ENCODE data around the gene AKAP13. TPM values are rescaled to one million over a fixed set of nuclear protein-coding genes. Genes with fewer than 3 reads are reported as not detected.

The AKAP13 gene
- total RNA-seq, 4 donors from 2014 or later = 57.3 to 178 (median 81.5) TPM

DNA sequence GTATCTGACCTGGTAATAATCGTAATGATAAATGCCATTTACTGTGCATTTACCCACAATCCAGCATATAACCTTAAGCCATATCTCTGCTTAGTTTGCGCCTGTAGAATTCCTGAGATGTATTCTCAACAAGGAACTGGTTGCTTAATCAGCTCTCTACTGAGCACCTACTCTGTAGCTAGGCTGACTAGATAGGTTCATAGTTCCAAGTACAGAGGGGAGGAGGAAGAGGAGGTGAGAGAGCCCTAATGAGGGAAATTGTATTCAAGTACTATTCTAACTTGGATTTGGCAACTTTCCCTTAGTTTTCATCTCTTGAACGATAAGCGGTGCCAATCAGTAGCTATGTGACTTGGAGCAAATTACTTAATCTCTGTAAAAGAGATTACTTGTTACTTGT is 5.6 kb upstream of the AKAP13 start:
- no peaks in the 10 kb centered on the region for H3K27me3 ChIP-seq
- TF ChIP-seq, protein P1, sequence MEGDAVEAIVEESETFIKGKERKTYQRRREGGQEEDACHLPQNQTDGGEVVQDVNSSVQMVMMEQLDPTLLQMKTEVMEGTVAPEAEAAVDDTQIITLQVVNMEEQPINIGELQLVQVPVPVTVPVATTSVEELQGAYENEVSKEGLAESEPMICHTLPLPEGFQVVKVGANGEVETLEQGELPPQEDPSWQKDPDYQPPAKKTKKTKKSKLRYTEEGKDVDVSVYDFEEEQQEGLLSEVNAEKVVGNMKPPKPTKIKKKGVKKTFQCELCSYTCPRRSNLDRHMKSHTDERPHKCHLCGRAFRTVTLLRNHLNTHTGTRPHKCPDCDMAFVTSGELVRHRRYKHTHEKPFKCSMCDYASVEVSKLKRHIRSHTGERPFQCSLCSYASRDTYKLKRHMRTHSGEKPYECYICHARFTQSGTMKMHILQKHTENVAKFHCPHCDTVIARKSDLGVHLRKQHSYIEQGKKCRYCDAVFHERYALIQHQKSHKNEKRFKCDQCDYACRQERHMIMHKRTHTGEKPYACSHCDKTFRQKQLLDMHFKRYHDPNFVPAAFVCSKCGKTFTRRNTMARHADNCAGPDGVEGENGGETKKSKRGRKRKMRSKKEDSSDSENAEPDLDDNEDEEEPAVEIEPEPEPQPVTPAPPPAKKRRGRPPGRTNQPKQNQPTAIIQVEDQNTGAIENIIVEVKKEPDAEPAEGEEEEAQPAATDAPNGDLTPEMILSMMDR (IDR thresholded peaks at IDR 0.05) = no peak
- TF ChIP-seq POLR2A (IDR thresholded peaks at IDR 0.05) = no peak
- no peak overlapping the region for H3K4me3 ChIP-seq
- H3K4me1 ChIP-seq = peaks cover 0 to 11% (median 0%) of the 10 kb centered on the region in 3 donors
- H3K36me3 ChIP-seq = no peaks in the 10 kb centered on the region
- H3K27ac ChIP-seq = no peak overlapping the region
- no peak for DNase-seq
- WGBS, 2 donors = 67 to 68% methylated on average over 4 of the region's 4 CpGs
- intact Hi-C loops (cut with DNase I) = no loop called here
- no peaks in the 10 kb centered on the region for H3K9me3 ChIP-seq

DNA sequence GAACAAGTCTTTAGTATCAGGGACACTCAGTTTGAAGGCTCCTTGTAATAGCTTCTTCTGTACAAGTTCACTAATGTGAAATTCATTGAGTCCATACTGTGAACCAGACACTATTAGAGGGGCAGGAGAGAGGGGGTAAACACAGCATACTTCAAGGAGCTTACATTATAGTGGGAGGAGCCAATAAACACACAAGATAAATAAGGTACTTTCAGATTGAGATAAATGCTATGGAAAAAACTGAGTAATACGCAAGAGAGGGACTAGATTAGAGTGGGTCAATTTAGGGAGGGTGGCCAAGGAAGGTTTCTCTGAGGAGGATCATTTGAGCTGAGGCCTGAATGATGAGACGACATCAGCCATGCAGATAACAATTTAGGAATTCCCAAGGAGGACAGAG is 3.1 kb upstream of the AKAP13 start:
- 81 to 92% methylated on average over 2 of the region's 2 CpGs for WGBS, 2 donors
- Histone ChIP-seq H3K27me3 (no peaks in the 10 kb centered on the region), H3K27ac (no peak overlapping the region), H3K9me3 (no peaks in the 10 kb centered on the region), H3K4me1 (peaks cover 0 to 19% (median 7%) of the 10 kb centered on the region in 3 donors), H3K4me3 (no peak overlapping the region), H3K36me3 (no peaks in the 10 kb centered on the region)
- TF ChIP-seq POLR2A (IDR thresholded peaks at IDR 0.05) = no peak
- TF ChIP-seq, protein P1 (IDR thresholded peaks at IDR 0.05) = no peak
- intact Hi-C loops (cut with DNase I) = no loop called here
- DNase-seq = no peak

GRCh38 chr15:85377986-85378385 is 2.4 kb upstream of the AKAP13 start:
- no peaks in the 10 kb centered on the region for H3K36me3 ChIP-seq
- H3K4me1 ChIP-seq = peaks cover 0 to 26% (median 13%) of the 10 kb centered on the region in 3 donors
- no peaks in the 10 kb centered on the region for H3K27me3 ChIP-seq
- 91% methylated on average over 6 of the region's 6 CpGs for WGBS, 2 donors
- TF ChIP-seq POLR2A (IDR thresholded peaks at IDR 0.05) = no peak
- intact Hi-C loops (cut with DNase I) = no loop called here
- no peaks in the 10 kb centered on the region for H3K9me3 ChIP-seq
- H3K4me3 ChIP-seq = no peak overlapping the region
- no peak overlapping the region for H3K27ac ChIP-seq
- DNase-seq = no peak

DNA sequence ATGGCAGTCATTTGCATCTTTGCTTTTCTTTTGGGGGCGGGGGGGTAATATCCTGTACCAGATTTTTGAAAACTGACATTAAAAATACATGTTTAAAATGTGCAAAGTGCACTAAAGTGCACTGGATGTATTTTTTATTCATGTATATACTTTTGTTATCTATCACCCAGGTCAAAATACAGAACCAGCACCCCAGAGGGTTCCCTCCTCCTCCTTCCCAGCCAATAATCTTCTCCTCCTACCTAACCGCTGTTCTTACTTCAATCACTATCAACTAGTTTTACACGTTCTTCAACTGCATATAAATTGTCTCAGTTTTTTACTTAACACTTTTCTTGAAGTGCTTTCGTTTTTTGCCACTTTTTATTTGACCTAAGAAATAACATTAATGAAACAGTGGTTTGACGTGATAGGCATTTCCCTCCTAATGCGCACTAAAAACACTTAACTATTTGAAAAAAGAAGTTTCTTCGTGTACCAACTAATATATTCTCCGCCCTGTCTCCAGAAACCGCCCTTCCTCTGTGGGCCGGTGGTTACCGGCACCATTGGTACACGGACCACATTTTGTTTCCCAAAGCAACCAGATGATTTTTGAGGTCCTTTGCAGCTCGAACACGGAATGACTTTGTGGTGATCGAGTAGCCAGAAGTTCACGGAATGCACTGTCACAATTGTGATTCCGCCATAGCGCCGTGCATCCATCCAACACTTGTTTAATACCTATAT is 836 bp upstream of the AKAP13 start:
- peak overlapping the region; percentile 94 to 100 (median 96) for H3K27ac ChIP-seq
- TF ChIP-seq POLR2A (IDR thresholded peaks at IDR 0.05) = no peak
- TF ChIP-seq, protein P1 (IDR thresholded peaks at IDR 0.05) = peak in 1 of 6 experiments; percentile 2
- WGBS, 2 donors = 2 to 4% methylated on average over 19 of the region's 19 CpGs
- peak overlapping the region; percentile 76 to 99 (median 91) for H3K4me3 ChIP-seq
- H3K27me3 ChIP-seq = no peaks in the 10 kb centered on the region
- H3K9me3 ChIP-seq = no peaks in the 10 kb centered on the region
- intact Hi-C loops (cut with DNase I) = no loop called here
- no peak for DNase-seq
- no peaks in the 10 kb centered on the region for H3K36me3 ChIP-seq
- peaks cover 0 to 42% (median 18%) of the 10 kb centered on the region in 3 donors for H3K4me1 ChIP-seq

- no peaks in the 10 kb centered on the region for H3K9me3 ChIP-seq
- intact Hi-C loops (cut with DNase I) = no loop called here
- H3K4me1 ChIP-seq = peaks cover 0 to 47% (median 18%) of the 10 kb centered on the region in 3 donors
- H3K27me3 ChIP-seq = no peaks in the 10 kb centered on the region
- peak overlapping the region; percentile 76 to 99 (median 91) for H3K4me3 ChIP-seq
- peak; percentile 17 for DNase-seq
- peak overlapping the region; percentile 94 to 100 (median 96) for H3K27ac ChIP-seq
- 0 to 2% methylated on average over 14 of the region's 89 CpGs for WGBS, 2 donors
- TF ChIP-seq, protein P1 (IDR thresholded peaks at IDR 0.05) = no peak
- peak in 1 of 4 donors; percentile 3 for TF ChIP-seq POLR2A (IDR thresholded peaks at IDR 0.05)
- peaks cover 0 to 2% (median 0%) of the 10 kb centered on the region in 3 donors for H3K36me3 ChIP-seq
These were observed 624 bp downstream of the AKAP13 start for GRCh38 chr15:85380812-85381642.

Data from esophagus squamous epithelium (tissue), 5 donors.